ENCODE data around the gene ZBTB39. TPM values are rescaled to one million over a fixed set of nuclear protein-coding genes. Genes with fewer than 3 reads are reported as not detected.
"Not testable (repeated sequence)": the region's sequence is repeated elsewhere in the genome, so short reads cannot be mapped to it uniquely, and the experiment has no call there.

ZBTB39 gene
- total and polyA plus RNA-seq, 2 of the 13 experiments (the other 11 are each of a cell fraction or from before 2014, with no cell fraction given) = 6.5 to 6.9 TPM

DNA sequence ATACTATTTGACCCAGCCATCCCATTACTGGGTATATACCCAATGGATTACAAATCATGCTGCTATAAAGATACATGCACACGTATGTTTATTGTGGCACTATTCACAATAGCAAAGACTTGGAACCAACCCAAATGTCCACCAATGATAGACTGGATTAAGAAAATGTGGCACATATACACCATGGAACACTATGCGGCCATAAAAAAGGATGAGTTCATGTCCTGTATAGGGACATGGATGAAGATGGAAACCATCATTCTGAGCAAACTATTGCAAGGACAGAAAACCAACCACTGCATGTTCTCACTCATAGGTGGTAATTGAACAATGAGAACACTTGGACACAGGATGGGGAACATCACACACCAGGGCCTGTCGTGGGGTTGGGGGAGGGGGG, 32.1 kb downstream of the ZBTB39 start:
- ATAC-seq; H3K4me3 ChIP-seq (replicated peaks in 1 of 3; ENCODE audit: insufficient read depth in 1 of 3, low read depth in 2 of 3, low read length in 3 of 3); intact Hi-C loops (cut with micrococcal nuclease; ENCODE audit: unreplicated experiment); H2AFZ ChIP-seq (ENCODE audit: low read length); H4K20me1 ChIP-seq (ENCODE audit: insufficient read depth, low read length); H3K4me2 ChIP-seq (ENCODE audit: low read depth, low read length); in situ Hi-C loops (cut with HindIII; ENCODE audit: extremely low pct_ligation_motif_present, low pct_unique_long_range_greater_than_20kb); H3K36me3 ChIP-seq (replicated peaks in 1 of 2; ENCODE audit: control insufficient read depth in 1 of 2, insufficient read depth in 2 of 2, low read length in 2 of 2); CTCF ChIA-PET (ENCODE audit: low intra/inter-chr PET ratio, low total read pairs); BruUV-seq (replicated peaks); H3K27ac ChIP-seq (ENCODE audit: extremely low read length, insufficient read depth, low read length); H3K9me3 ChIP-seq (ENCODE audit: low read length); H3K4me1 ChIP-seq (ENCODE audit: insufficient read depth, low read length); H3K27me3 ChIP-seq (ENCODE audit: control insufficient read depth in 1 of 2, insufficient read depth in 2 of 2, low read length in 2 of 2); DNase-seq (ENCODE audit: low spot score); H3K9ac ChIP-seq (ENCODE audit: insufficient read depth, low read depth, low read length); FAIRE-seq; H3K79me2 ChIP-seq (ENCODE audit: insufficient read depth, low read length); POLR2A ChIA-PET: not testable (repeated sequence)
- whole genome bisulfite sequencing (ENCODE audit: low lambda C conversion rate) = 67% methylated on average over 3 of the region's 3 CpGs

DNA sequence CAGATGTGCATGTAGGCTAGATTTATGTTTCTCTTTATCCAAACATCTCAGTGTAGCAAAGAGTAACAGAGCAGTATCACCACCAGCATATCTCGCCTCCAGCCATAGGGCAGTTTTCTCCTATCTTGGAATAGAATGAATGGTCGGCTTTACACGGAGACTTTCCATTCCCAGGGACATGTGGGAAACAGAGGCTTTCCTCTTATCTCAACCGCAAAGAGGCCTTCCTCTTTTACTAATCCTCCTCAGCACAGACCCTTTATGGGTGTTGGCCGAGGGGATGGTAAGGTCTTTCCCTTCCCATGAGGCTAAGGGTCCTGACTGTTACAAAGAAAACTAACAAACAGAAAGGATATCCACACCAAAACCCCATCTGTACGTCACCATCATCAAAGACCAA, 37.4 kb downstream of the ZBTB39 start:
- H3K4me1 ChIP-seq (ENCODE audit: insufficient read depth, low read length); in situ Hi-C loops (cut with HindIII; ENCODE audit: extremely low pct_ligation_motif_present, low pct_unique_long_range_greater_than_20kb); H3K36me3 ChIP-seq (replicated peaks in 1 of 2; ENCODE audit: control insufficient read depth in 1 of 2, insufficient read depth in 2 of 2, low read length in 2 of 2); DNase-seq (ENCODE audit: low spot score); H3K9me3 ChIP-seq (ENCODE audit: low read length); BruUV-seq (replicated peaks); H3K9ac ChIP-seq (ENCODE audit: insufficient read depth, low read depth, low read length); H4K20me1 ChIP-seq (ENCODE audit: insufficient read depth, low read length); H2AFZ ChIP-seq (ENCODE audit: low read length); CTCF ChIA-PET (ENCODE audit: low intra/inter-chr PET ratio, low total read pairs); intact Hi-C loops (cut with micrococcal nuclease; ENCODE audit: unreplicated experiment); FAIRE-seq; H3K4me3 ChIP-seq (replicated peaks in 1 of 3; ENCODE audit: insufficient read depth in 1 of 3, low read depth in 2 of 3, low read length in 3 of 3); H3K4me2 ChIP-seq (ENCODE audit: low read depth, low read length); ATAC-seq; H3K27ac ChIP-seq (ENCODE audit: extremely low read length, insufficient read depth, low read length); H3K79me2 ChIP-seq (ENCODE audit: insufficient read depth, low read length); H3K27me3 ChIP-seq (ENCODE audit: control insufficient read depth in 1 of 2, insufficient read depth in 2 of 2, low read length in 2 of 2): not testable (repeated sequence)
- POLR2A ChIA-PET = interaction anchor here (0.6 kb wide), 1 partner anchor 143 kb away, joined by 3 read pairs; no protein-coding TSS in a partner anchor
- WGBS (ENCODE audit: low lambda C conversion rate) = 39% methylated on average over 6 of the region's 6 CpGs

DNA sequence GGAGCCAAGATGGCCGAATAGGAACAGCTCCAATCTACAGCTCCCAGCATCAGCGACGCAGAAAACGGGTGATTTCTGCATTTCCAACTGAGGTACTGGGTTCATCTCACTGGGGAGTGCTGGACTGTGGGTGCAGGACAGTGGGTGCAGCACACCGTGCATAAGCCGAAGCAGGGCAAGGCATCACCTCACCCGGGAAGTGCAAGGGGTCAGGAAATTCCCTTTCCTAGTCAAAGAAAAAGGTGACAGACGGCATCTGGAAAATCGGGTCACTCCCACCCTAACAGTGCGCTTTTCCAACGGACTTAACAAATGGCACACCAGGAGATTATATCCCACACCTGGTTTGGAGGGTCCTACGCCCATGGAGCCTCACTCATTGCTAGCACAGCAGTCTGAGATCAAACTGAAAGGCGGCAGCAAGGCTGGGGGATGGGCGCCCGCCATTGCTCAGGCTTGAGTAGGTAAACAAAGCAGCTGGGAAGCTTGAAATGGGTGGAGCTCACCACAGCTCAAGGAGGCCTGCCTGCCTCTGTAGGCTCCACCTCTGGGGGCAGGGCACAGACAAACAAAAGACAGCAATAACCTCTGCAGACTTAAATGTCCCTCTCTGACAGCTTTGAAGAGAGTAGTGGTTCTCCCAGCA, 40.2 kb downstream of the ZBTB39 start:
- H3K36me3 ChIP-seq (replicated peaks in 1 of 2; ENCODE audit: control insufficient read depth in 1 of 2, insufficient read depth in 2 of 2, low read length in 2 of 2); POLR2A ChIA-PET; H3K79me2 ChIP-seq (ENCODE audit: insufficient read depth, low read length); H3K9me3 ChIP-seq (ENCODE audit: low read length); CTCF ChIA-PET (ENCODE audit: low intra/inter-chr PET ratio, low total read pairs); H4K20me1 ChIP-seq (ENCODE audit: insufficient read depth, low read length); in situ Hi-C loops (cut with HindIII; ENCODE audit: extremely low pct_ligation_motif_present, low pct_unique_long_range_greater_than_20kb); H3K27ac ChIP-seq (ENCODE audit: extremely low read length, insufficient read depth, low read length); ATAC-seq; H3K27me3 ChIP-seq (ENCODE audit: control insufficient read depth in 1 of 2, insufficient read depth in 2 of 2, low read length in 2 of 2); BruUV-seq (replicated peaks); H2AFZ ChIP-seq (ENCODE audit: low read length); H3K4me1 ChIP-seq (ENCODE audit: insufficient read depth, low read length); H3K4me3 ChIP-seq (replicated peaks in 1 of 3; ENCODE audit: insufficient read depth in 1 of 3, low read depth in 2 of 3, low read length in 3 of 3); H3K9ac ChIP-seq (ENCODE audit: insufficient read depth, low read depth, low read length); DNase-seq (ENCODE audit: low spot score); intact Hi-C loops (cut with micrococcal nuclease; ENCODE audit: unreplicated experiment); FAIRE-seq; TF ChIP-seq FOXA1 (IDR thresholded peaks at IDR 0.05): not testable (repeated sequence)
- peak overlapping the region; percentile 23; the same call in 1 of the 2 replicates for H3K4me2 ChIP-seq (ENCODE audit: low read depth, low read length)
- peak; percentile 35; the same call in 1 of the 2 replicates for TF ChIP-seq FOXA3 (CRISPR knock-in tag; IDR thresholded peaks at IDR 0.05)
- peak; percentile 61; the same call in 1 of the 2 replicates for TF ChIP-seq FOXA1 (CRISPR knock-in tag; IDR thresholded peaks at IDR 0.05)
- TF ChIP-seq, protein P1, sequence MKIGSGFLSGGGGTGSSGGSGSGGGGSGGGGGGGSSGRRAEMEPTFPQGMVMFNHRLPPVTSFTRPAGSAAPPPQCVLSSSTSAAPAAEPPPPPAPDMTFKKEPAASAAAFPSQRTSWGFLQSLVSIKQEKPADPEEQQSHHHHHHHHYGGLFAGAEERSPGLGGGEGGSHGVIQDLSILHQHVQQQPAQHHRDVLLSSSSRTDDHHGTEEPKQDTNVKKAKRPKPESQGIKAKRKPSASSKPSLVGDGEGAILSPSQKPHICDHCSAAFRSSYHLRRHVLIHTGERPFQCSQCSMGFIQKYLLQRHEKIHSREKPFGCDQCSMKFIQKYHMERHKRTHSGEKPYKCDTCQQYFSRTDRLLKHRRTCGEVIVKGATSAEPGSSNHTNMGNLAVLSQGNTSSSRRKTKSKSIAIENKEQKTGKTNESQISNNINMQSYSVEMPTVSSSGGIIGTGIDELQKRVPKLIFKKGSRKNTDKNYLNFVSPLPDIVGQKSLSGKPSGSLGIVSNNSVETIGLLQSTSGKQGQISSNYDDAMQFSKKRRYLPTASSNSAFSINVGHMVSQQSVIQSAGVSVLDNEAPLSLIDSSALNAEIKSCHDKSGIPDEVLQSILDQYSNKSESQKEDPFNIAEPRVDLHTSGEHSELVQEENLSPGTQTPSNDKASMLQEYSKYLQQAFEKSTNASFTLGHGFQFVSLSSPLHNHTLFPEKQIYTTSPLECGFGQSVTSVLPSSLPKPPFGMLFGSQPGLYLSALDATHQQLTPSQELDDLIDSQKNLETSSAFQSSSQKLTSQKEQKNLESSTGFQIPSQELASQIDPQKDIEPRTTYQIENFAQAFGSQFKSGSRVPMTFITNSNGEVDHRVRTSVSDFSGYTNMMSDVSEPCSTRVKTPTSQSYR (CRISPR knock-in tag; IDR thresholded peaks at IDR 0.05; ENCODE audit: borderline replicate concordance) = peak; percentile 83
- WGBS (ENCODE audit: low lambda C conversion rate) = 73% methylated on average over 12 of the region's 15 CpGs
